ENCODE results near the gene RUNX2. TPM values are rescaled to one million over a fixed set of nuclear protein-coding genes. Genes with fewer than 3 reads are reported as not detected.

RUNX2 gene
- total and polyA plus RNA-seq, 2 donors (not counting 1 experiment from before 2014, with no cell fraction given) = 1.3 to 2.4 TPM

- no peaks in the 10 kb centered on the region for H3K36me3 ChIP-seq (replicated peaks in 1 of 2; ENCODE audit: control extremely low read depth in 1 of 2, control insufficient read depth in 1 of 2, extremely low read depth in 1 of 2, insufficient read depth in 2 of 2, low read length in 1 of 2)
- no peak overlapping the region for H3K9ac ChIP-seq (ENCODE audit: low read length)
- no peak overlapping the region for H2AFZ ChIP-seq (ENCODE audit: insufficient read depth, low read depth, low read length, poor library complexity, severe bottlenecking)
- no peaks in the 10 kb centered on the region for H3K27me3 ChIP-seq (replicated peaks in 1 of 4; ENCODE audit: control extremely low read depth in 1 of 4, control insufficient read depth in 3 of 4, insufficient read depth in 4 of 4, low read length in 3 of 4)
- ATAC-seq (ENCODE audit: low read depth) (peak; percentile 95), DNase-seq (peak; percentile 69)
- no peak overlapping the region for H3K4me3 ChIP-seq (ENCODE audit: control extremely low read depth in 1 of 5, extremely low read depth in 1 of 5, insufficient read depth in 1 of 5, low read depth in 2 of 5, low read length in 4 of 5)
- H3K4me1 ChIP-seq (ENCODE audit: control insufficient read depth in 2 of 2, insufficient read depth in 2 of 2, low read length in 2 of 2) = peaks cover 10% of the 10 kb centered on the region in 2 donors
- Mint-ChIP-seq H3K4me3 (peak overlapping the region; percentile 32), H3K9me3 (ENCODE audit: insufficient read depth) (no peaks in the 10 kb centered on the region), H3K27me3 (no peaks in the 10 kb centered on the region), H3K27ac (no peak overlapping the region), H3K4me1 (peaks cover 14% of the 10 kb centered on the region)
- intact Hi-C loops (cut with micrococcal nuclease) = loop anchor here (2.0 to 5.0 kb wide), 2 partner anchors 126 to 172 kb away; partner anchors contain the start of gene SUPT3H
- TF ChIP-seq CTCF (IDR thresholded peaks at IDR 0.05) (no peak), EZH2 (IDR thresholded peaks at IDR 0.05; ENCODE audit: borderline replicate concordance, insufficient read depth, low read depth, low read length, poor library complexity, severe bottlenecking) (no peak)
- 68% methylated on average over 3 of the region's 7 CpGs for WGBS (ENCODE audit: insufficient coverage)
- no peak overlapping the region for H3K27ac ChIP-seq (ENCODE audit: low read length in 2 of 2)
- no peaks in the 10 kb centered on the region for H3K79me2 ChIP-seq (ENCODE audit: control insufficient read depth, insufficient read depth, low read length)
- POLR2A ChIA-PET = no interaction called here
- CTCF ChIA-PET = interaction anchor here (1.6 kb wide), 1 partner anchor 166 kb away, joined by 5 read pairs; no protein-coding TSS in a partner anchor
- H3K4me2 ChIP-seq (replicated peaks; ENCODE audit: low read depth, low read length, poor library complexity, severe bottlenecking) = peak overlapping the region; percentile 29
- H4K20me1 ChIP-seq (ENCODE audit: control insufficient read depth, insufficient read depth, low read length, poor library complexity, severe bottlenecking) = no peaks in the 10 kb centered on the region
- no peaks in the 10 kb centered on the region for H3K9me3 ChIP-seq (ENCODE audit: control extremely low read depth in 1 of 3, control insufficient read depth in 2 of 3, insufficient read depth in 1 of 3, low read length in 2 of 3)
Measured at GRCh38 chr6:45548657-45549515, 220.8 kb downstream of the RUNX2 start.

DNA sequence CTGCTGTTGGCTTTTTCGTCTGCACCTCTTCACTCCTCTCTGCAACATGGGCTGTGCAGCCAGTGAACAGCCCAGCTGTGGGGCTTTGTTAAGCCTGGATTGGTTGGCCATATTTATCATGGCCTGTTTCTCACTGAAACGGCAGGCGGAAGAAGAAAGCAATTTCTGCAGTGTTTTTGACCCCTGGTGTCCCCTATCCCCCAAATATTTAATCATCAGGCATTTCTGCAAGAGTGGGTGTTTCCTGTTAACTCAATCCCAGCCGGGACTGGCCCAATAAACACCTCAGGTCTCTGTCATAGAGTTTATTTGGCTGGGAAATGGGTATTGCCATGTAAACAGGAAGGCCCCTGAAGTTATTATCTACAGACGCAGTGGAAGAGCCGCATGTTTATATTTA, 224.4 kb downstream of the RUNX2 start:
- no peak for TF ChIP-seq CTCF (IDR thresholded peaks at IDR 0.05)
- no peak for TF ChIP-seq EZH2 (IDR thresholded peaks at IDR 0.05; ENCODE audit: borderline replicate concordance, insufficient read depth, low read depth, low read length, poor library complexity, severe bottlenecking)
- no peaks in the 10 kb centered on the region for H3K27me3 ChIP-seq (replicated peaks in 1 of 4; ENCODE audit: control extremely low read depth in 1 of 4, control insufficient read depth in 3 of 4, insufficient read depth in 4 of 4, low read length in 3 of 4)
- H3K4me2 ChIP-seq (replicated peaks; ENCODE audit: low read depth, low read length, poor library complexity, severe bottlenecking) = no peak overlapping the region
- ChIA-PET CTCF (no interaction called here), POLR2A (no interaction called here)
- DNase-seq (no peak), ATAC-seq (ENCODE audit: low read depth) (no peak)
- no peaks in the 10 kb centered on the region for H3K9me3 ChIP-seq (ENCODE audit: control extremely low read depth in 1 of 3, control insufficient read depth in 2 of 3, insufficient read depth in 1 of 3, low read length in 2 of 3)
- H3K79me2 ChIP-seq (ENCODE audit: control insufficient read depth, insufficient read depth, low read length) = no peaks in the 10 kb centered on the region
- Mint-ChIP-seq H3K4me3 (no peak overlapping the region), H3K9me3 (ENCODE audit: insufficient read depth) (no peaks in the 10 kb centered on the region), H3K27ac (no peak overlapping the region), H3K27me3 (no peaks in the 10 kb centered on the region), H3K4me1 (peaks cover 13% of the 10 kb centered on the region)
- peaks cover 10% of the 10 kb centered on the region in 2 donors for H3K4me1 ChIP-seq (ENCODE audit: control insufficient read depth in 2 of 2, insufficient read depth in 2 of 2, low read length in 2 of 2)
- WGBS (ENCODE audit: insufficient coverage) = 100% methylated on average over 4 of the region's 6 CpGs
- intact Hi-C loops (cut with micrococcal nuclease) = no loop called here
- no peak overlapping the region for H3K9ac ChIP-seq (ENCODE audit: low read length)
- no peak overlapping the region for H3K4me3 ChIP-seq (ENCODE audit: control extremely low read depth in 1 of 5, extremely low read depth in 1 of 5, insufficient read depth in 1 of 5, low read depth in 2 of 5, low read length in 4 of 5)
- no peaks in the 10 kb centered on the region for H4K20me1 ChIP-seq (ENCODE audit: control insufficient read depth, insufficient read depth, low read length, poor library complexity, severe bottlenecking)
- H3K27ac ChIP-seq (ENCODE audit: low read length in 2 of 2) = no peak overlapping the region
- no peak overlapping the region for H2AFZ ChIP-seq (ENCODE audit: insufficient read depth, low read depth, low read length, poor library complexity, severe bottlenecking)
- H3K36me3 ChIP-seq (replicated peaks in 1 of 2; ENCODE audit: control extremely low read depth in 1 of 2, control insufficient read depth in 1 of 2, extremely low read depth in 1 of 2, insufficient read depth in 2 of 2, low read length in 1 of 2) = no peaks in the 10 kb centered on the region
